ENCODE measurements around the gene MAMDC2.

MAMDC2 gene

GRCh38 chr9:70123695-70124094, 80.0 kb downstream of the MAMDC2 start:
- Histone ChIP-seq H3K36me3 (ENCODE audit: insufficient read depth, insufficient read length, low read length) (peaks cover 12% of the 10 kb centered on the region), H3K9ac (ENCODE audit: insufficient read length, low read depth) (no peak overlapping the region), H3K27me3 (ENCODE audit: insufficient read depth, insufficient read length) (no peaks in the 10 kb centered on the region), H3K9me3 (ENCODE audit: insufficient read depth, low read length) (no peaks in the 10 kb centered on the region), H3K4me1 (ENCODE audit: insufficient read depth, insufficient read length) (no peaks in the 10 kb centered on the region), H3K4me3 (ENCODE audit: insufficient read length, low read depth) (no peak overlapping the region)
- TF ChIP-seq SUZ12 (IDR thresholded peaks at IDR 0.05; ENCODE audit: extremely low read depth, insufficient read depth, insufficient read length) (no peak), YY1 (IDR thresholded peaks at IDR 0.05; ENCODE audit: insufficient read depth, insufficient read length) (no peak), ZNF274 (IDR thresholded peaks at IDR 0.05; ENCODE audit: low read depth, low read length) (no peak)
- DNase-seq (ENCODE audit: low read depth, low spot score) = no peak

DNA sequence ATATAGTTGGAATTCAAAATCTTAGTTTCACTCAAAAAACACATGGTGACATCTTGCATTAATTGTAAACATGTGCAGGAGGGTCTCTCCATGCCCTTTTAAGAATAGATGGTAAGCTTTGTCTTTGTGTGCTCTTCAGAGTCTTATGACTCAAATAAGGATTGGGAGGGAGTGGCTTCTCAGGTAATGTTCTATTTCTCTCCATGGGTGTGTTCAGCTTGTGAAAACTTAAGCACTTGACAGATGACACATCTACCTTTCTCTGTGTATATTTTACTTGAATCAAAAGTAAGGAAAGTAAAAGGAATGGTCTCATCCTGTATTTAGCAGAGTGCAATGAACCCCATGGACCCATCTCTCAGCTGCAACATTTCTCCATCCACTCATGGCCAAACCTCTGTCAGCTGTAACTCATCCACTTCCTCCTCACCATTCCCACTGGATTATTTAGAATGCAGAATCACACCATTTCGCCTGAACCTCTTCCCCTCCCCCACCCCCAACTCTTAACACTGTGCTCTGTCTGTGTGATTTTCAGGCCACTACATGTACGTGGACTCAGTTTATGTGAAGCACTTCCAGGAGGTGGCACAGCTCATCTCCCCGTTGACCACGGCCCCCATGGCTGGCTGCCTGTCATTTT, 82.1 kb downstream of the MAMDC2 start:
- H3K9ac ChIP-seq (ENCODE audit: insufficient read length, low read depth) = no peak overlapping the region
- H3K9me3 ChIP-seq (ENCODE audit: insufficient read depth, low read length) = no peaks in the 10 kb centered on the region
- no peaks in the 10 kb centered on the region for H3K27me3 ChIP-seq (ENCODE audit: insufficient read depth, insufficient read length)
- DNase-seq (ENCODE audit: low read depth, low spot score) = no peak
- H3K4me1 ChIP-seq (ENCODE audit: insufficient read depth, insufficient read length) = no peaks in the 10 kb centered on the region
- H3K4me3 ChIP-seq (ENCODE audit: insufficient read length, low read depth) = no peak overlapping the region
- peaks cover 12% of the 10 kb centered on the region for H3K36me3 ChIP-seq (ENCODE audit: insufficient read depth, insufficient read length, low read length)
- TF ChIP-seq SUZ12 (IDR thresholded peaks at IDR 0.05; ENCODE audit: extremely low read depth, insufficient read depth, insufficient read length) = no peak
- no peak for TF ChIP-seq YY1 (IDR thresholded peaks at IDR 0.05; ENCODE audit: insufficient read depth, insufficient read length)
- TF ChIP-seq ZNF274 (IDR thresholded peaks at IDR 0.05; ENCODE audit: low read depth, low read length) = no peak

GRCh38 chr9:70127036-70127435, 83.4 kb downstream of the MAMDC2 start:
- Histone ChIP-seq H3K36me3 (ENCODE audit: insufficient read depth, insufficient read length, low read length) (peaks cover 12% of the 10 kb centered on the region), H3K27me3 (ENCODE audit: insufficient read depth, insufficient read length) (no peaks in the 10 kb centered on the region), H3K9me3 (ENCODE audit: insufficient read depth, low read length) (no peaks in the 10 kb centered on the region), H3K9ac (ENCODE audit: insufficient read length, low read depth) (no peak overlapping the region), H3K4me3 (ENCODE audit: insufficient read length, low read depth) (no peak overlapping the region), H3K4me1 (ENCODE audit: insufficient read depth, insufficient read length) (no peaks in the 10 kb centered on the region)
- no peak for TF ChIP-seq ZNF274 (IDR thresholded peaks at IDR 0.05; ENCODE audit: low read depth, low read length)
- TF ChIP-seq YY1 (IDR thresholded peaks at IDR 0.05; ENCODE audit: insufficient read depth, insufficient read length) = no peak
- no peak for TF ChIP-seq SUZ12 (IDR thresholded peaks at IDR 0.05; ENCODE audit: extremely low read depth, insufficient read depth, insufficient read length)
- no peak for DNase-seq (ENCODE audit: low read depth, low spot score)

- H3K9me3 ChIP-seq (ENCODE audit: insufficient read depth, low read length) = no peaks in the 10 kb centered on the region
- no peak overlapping the region for H3K4me3 ChIP-seq (ENCODE audit: insufficient read length, low read depth)
- no peaks in the 10 kb centered on the region for H3K27me3 ChIP-seq (ENCODE audit: insufficient read depth, insufficient read length)
- H3K9ac ChIP-seq (ENCODE audit: insufficient read length, low read depth) = no peak overlapping the region
- TF ChIP-seq YY1 (IDR thresholded peaks at IDR 0.05; ENCODE audit: insufficient read depth, insufficient read length) (no peak), ZNF274 (IDR thresholded peaks at IDR 0.05; ENCODE audit: low read depth, low read length) (no peak), SUZ12 (IDR thresholded peaks at IDR 0.05; ENCODE audit: extremely low read depth, insufficient read depth, insufficient read length) (no peak)
- no peaks in the 10 kb centered on the region for H3K4me1 ChIP-seq (ENCODE audit: insufficient read depth, insufficient read length)
- H3K36me3 ChIP-seq (ENCODE audit: insufficient read depth, insufficient read length, low read length) = peaks cover 11% of the 10 kb centered on the region
- no peak for DNase-seq (ENCODE audit: low read depth, low spot score)
These were observed 84.1 kb downstream of the MAMDC2 start for GRCh38 chr9:70127540-70128416.

DNA sequence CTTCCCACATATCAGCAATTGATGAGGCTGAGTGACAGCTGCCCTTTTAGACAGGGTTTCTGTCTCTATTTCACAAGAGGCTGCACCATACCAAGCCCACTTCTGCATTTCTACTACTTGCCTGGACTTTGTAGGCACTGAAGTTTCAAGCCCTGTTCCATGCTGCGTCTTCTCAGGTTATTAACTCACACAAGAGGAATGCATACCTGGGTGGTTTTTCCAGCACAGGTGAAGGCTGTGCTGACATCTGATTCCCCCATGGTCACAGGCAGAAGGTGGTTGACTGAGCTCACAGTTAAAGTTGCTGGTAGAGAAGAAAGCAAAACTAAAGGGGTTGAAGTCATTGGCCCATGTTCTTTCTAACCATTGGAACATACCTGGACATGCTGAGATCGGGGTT, 86.6 kb downstream of the MAMDC2 start:
- H3K4me1 ChIP-seq (ENCODE audit: insufficient read depth, insufficient read length) = no peaks in the 10 kb centered on the region
- TF ChIP-seq ZNF274 (IDR thresholded peaks at IDR 0.05; ENCODE audit: low read depth, low read length) (no peak), SUZ12 (IDR thresholded peaks at IDR 0.05; ENCODE audit: extremely low read depth, insufficient read depth, insufficient read length) (no peak), YY1 (IDR thresholded peaks at IDR 0.05; ENCODE audit: insufficient read depth, insufficient read length) (no peak)
- no peak overlapping the region for H3K4me3 ChIP-seq (ENCODE audit: insufficient read length, low read depth)
- H3K9me3 ChIP-seq (ENCODE audit: insufficient read depth, low read length) = no peaks in the 10 kb centered on the region
- peaks cover 6% of the 10 kb centered on the region for H3K36me3 ChIP-seq (ENCODE audit: insufficient read depth, insufficient read length, low read length)
- no peaks in the 10 kb centered on the region for H3K27me3 ChIP-seq (ENCODE audit: insufficient read depth, insufficient read length)
- no peak for DNase-seq (ENCODE audit: low read depth, low spot score)
- H3K9ac ChIP-seq (ENCODE audit: insufficient read length, low read depth) = no peak overlapping the region

DNA sequence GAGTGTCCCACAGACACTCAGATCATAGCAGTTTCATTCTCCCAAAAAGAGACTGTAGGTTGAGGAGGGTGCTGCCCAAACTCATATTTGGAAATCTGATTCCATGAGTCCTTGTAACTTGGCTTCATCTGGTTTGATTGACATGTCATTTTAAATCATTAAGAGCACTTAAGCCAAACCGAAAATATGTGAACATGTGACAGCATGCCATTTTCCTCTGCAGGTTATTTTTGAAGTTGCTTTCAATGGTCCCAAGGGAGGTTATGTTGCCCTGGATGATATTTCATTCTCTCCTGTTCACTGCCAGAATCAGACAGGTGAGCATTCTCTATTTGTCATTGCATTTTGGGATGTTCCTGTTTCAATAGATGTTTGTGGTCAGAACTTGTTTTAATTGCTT, 87.6 kb downstream of the MAMDC2 start:
- H3K4me1 ChIP-seq (ENCODE audit: insufficient read depth, insufficient read length) = no peaks in the 10 kb centered on the region
- peaks cover 1% of the 10 kb centered on the region for H3K36me3 ChIP-seq (ENCODE audit: insufficient read depth, insufficient read length, low read length)
- DNase-seq (ENCODE audit: low read depth, low spot score) = no peak
- no peaks in the 10 kb centered on the region for H3K27me3 ChIP-seq (ENCODE audit: insufficient read depth, insufficient read length)
- no peak overlapping the region for H3K4me3 ChIP-seq (ENCODE audit: insufficient read length, low read depth)
- no peaks in the 10 kb centered on the region for H3K9me3 ChIP-seq (ENCODE audit: insufficient read depth, low read length)
- no peak overlapping the region for H3K9ac ChIP-seq (ENCODE audit: insufficient read length, low read depth)
- TF ChIP-seq YY1 (IDR thresholded peaks at IDR 0.05; ENCODE audit: insufficient read depth, insufficient read length) = no peak
- TF ChIP-seq ZNF274 (IDR thresholded peaks at IDR 0.05; ENCODE audit: low read depth, low read length) = no peak
- TF ChIP-seq SUZ12 (IDR thresholded peaks at IDR 0.05; ENCODE audit: extremely low read depth, insufficient read depth, insufficient read length) = no peak
